Epithelial cell of proximal tubule (primary cell): ENCODE data around the gene FAM219A. TPM values are rescaled to one million over a fixed set of nuclear protein-coding genes. Genes with fewer than 3 reads are reported as not detected.

Experiments
- DNase-seq: peaks from one replicate; pipeline ENCODE4 v3.0.0-alpha.2; 2011; ENCODE audit warnings: low read depth
- H3K4me3 ChIP-seq: 2 replicates; pipeline ENCODE4 v1.5.1; 2011; ENCODE audit warnings: low read depth, mild to moderate bottlenecking, low read length
- CTCF ChIP-seq: conservative IDR thresholded peaks from 2 replicates; pipeline ENCODE4 v1.5.1; 2012; ENCODE audit warnings: low read depth, mild to moderate bottlenecking, low read length
- total RNA-seq: library from RNA; depleted of rRNA; stranded (reverse); fragments of >200 nt; gene quantifications from 2 replicates; pipeline ENCODE4 v1.2.3, GENCODE V29; 2015

The FAM219A gene
- total RNA-seq, 1 donor from 2014 or later, result 30.7 TPM

GRCh38 chr9:34392511-34392910 is 65.9 kb downstream of the FAM219A start:
- DNase-seq, result no peak
- no peak overlapping the region for H3K4me3 ChIP-seq
- TF ChIP-seq CTCF, result no peak

DNA sequence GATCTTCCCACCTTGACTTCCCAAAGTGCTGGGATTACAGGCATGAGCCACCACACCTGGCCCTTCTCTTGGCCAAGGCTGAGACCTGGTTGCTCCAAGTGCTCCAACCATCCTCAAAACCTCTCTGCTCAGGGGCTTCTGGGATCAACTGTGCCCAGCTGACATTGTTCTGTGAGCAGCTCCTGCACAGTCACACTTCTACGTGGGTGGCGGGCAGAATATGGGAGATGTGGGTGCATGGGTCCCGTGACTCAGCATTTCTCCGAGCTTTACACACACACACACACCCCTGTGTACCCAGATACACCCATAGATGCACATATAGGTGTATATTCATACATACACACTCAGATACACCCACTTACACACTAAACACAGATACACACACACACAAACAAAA is 71.1 kb downstream of the FAM219A start:
- DNase-seq, result no peak
- H3K4me3 ChIP-seq, result no peak overlapping the region
- no peak for TF ChIP-seq CTCF

- no peak for DNase-seq
These were observed 71.7 kb downstream of the FAM219A start for GRCh38 chr9:34386656-34387055.

GRCh38 chr9:34385561-34386230 is 72.7 kb downstream of the FAM219A start:
- no peak for TF ChIP-seq CTCF
- DNase-seq, result no peak
- H3K4me3 ChIP-seq, result no peak overlapping the region

More at GRCh38 chr9:34386656-34387055, 71.7 kb downstream of the FAM219A start:
- H3K4me3 ChIP-seq, result no peak overlapping the region
- TF ChIP-seq CTCF, result no peak

DNA sequence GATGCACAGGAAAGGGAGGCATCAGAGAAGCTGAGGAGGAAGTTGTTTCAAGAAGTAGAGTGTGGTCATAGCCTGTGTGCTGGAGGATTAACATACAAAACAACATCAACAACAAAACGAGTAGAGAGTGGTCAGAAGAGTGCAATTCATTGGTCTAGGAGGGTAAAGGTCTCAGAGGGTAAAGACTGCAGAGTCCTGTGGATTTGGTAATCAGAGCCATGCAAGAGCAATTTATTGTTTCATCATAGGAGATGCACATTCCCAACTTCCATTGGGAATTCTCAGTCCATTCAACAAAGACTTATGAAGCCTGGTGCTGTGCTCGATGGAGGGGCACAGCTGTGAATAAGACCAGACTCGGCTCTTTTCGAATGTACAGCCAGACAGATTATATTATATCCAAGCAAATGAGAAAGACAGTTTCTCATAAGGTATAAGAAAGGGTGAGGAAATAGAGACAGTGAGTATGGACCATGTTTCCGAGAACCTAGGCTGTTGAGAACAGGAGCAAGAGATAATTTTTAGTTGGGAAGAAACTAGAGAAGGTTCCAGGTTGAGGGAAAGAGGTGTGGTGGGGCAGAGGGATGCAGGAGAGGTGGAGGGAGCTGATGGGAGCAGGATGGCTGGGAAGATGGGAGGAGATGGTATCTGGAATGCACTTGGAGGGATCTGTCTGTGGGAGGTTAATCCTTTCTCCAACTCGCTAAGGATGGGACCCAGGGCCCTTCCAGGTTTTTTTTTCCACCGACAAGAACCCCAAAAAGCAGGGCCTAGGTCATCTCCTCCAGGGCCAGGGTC is 73.8 kb downstream of the FAM219A start:
- H3K4me3 ChIP-seq, result no peak overlapping the region
- DNase-seq, result no peak
- TF ChIP-seq CTCF, result no peak

- no peak for DNase-seq
- H3K4me3 ChIP-seq, result no peak overlapping the region
- no peak for TF ChIP-seq CTCF
These were observed 74.5 kb downstream of the FAM219A start for GRCh38 chr9:34383904-34384303.
